GM19238 (cell line): ENCODE results near the gene KRTAP4-11.
"Not testable (repeated sequence)": the region's sequence is repeated elsewhere in the genome, so short reads cannot be mapped to it uniquely, and the experiment has no call there.

Experiments
- DNase-seq: peaks from one replicate; pipeline ENCODE4 v3.0.0; 2011; ENCODE audit warnings: low spot score; ENCODE audit not compliant: insufficient read length

KRTAP4-11 gene

GRCh38 chr17:41123991-41124371 is 5.8 kb upstream of the KRTAP4-11 start, which contains the start of gene KRTAP4-12:
TSS of gene KRTAP4-12 (minus strand) at chr17:41124182. CDS start at chr17:41124122, 60 bp downstream.
- DNase-seq, result not testable (repeated sequence)

- DNase-seq, result not testable (repeated sequence)
These were observed 5.3 kb upstream of the KRTAP4-11 start for GRCh38 chr17:41123292-41123990.

GRCh38 chr17:41121742-41122141 is 3.6 kb upstream of the KRTAP4-11 start:
- no peak for DNase-seq

GRCh38 chr17:41119696-41120690 is 1.8 kb upstream of the KRTAP4-11 start:
- DNase-seq, result not testable (repeated sequence)

- DNase-seq, result no peak
These were observed 548 bp upstream of the KRTAP4-11 start for GRCh38 chr17:41118721-41119120.

- no peak for DNase-seq
These were observed 1.9 kb downstream of the KRTAP4-11 start for GRCh38 chr17:41116297-41116696.

GRCh38 chr17:41111151-41111885 is 6.9 kb downstream of the KRTAP4-11 start:
- no peak for DNase-seq

GRCh38 chr17:41108728-41109386 is 9.3 kb downstream of the KRTAP4-11 start:
- not testable (repeated sequence) for DNase-seq

- DNase-seq, result no peak
These were observed 10.2 kb downstream of the KRTAP4-11 start for GRCh38 chr17:41107941-41108450.

GRCh38 chr17:41105347-41105746 is 12.8 kb downstream of the KRTAP4-11 start, which contains the start of gene KRTAP4-9:
TSS of gene KRTAP4-9 (plus strand) at chr17:41105389. CDS start at chr17:41105389, 0 bp downstream.
- not testable (repeated sequence) for DNase-seq

- not testable (repeated sequence) for DNase-seq
These were observed 13.7 kb downstream of the KRTAP4-11 start for GRCh38 chr17:41104386-41105038.

- no peak for DNase-seq
These were observed 14.3 kb downstream of the KRTAP4-11 start for GRCh38 chr17:41103896-41104295.

GRCh38 chr17:41101586-41102259 is 16.4 kb downstream of the KRTAP4-11 start, which contains the start of gene KRTAP4-16:
TSS of gene KRTAP4-16 (minus strand) at chr17:41102209. CDS start at chr17:41102209, 0 bp downstream.
- no peak for DNase-seq

GRCh38 chr17:41099682-41100480 is 18.3 kb downstream of the KRTAP4-11 start:
- not testable (repeated sequence) for DNase-seq

GRCh38 chr17:41098481-41098880 is 19.7 kb downstream of the KRTAP4-11 start:
- DNase-seq, result no peak

GRCh38 chr17:41098042-41098441 is 20.1 kb downstream of the KRTAP4-11 start, which contains the start of gene KRTAP4-8:
TSS of gene KRTAP4-8 (minus strand) at chr17:41098142. CDS start at chr17:41098084, 58 bp downstream.
- DNase-seq, result no peak

- no peak for DNase-seq
These were observed 22.1 kb downstream of the KRTAP4-11 start for GRCh38 chr17:41096055-41096454.

- not testable (repeated sequence) for DNase-seq
These were observed 29.3 kb downstream of the KRTAP4-11 start for GRCh38 chr17:41088760-41089352.
